GM12872 (cell line): ENCODE measurements around the gene STX10.

ENCODE experiments used
- TF ChIP-seq, protein P1 (sequence below): IDR thresholded peaks from 3 replicates; pipeline ENCODE4 v1.5.1; 2011; ENCODE audit warnings: low read depth, mild to moderate bottlenecking, low read length, moderate library complexity; ENCODE audit not compliant: insufficient read depth

STX10 gene

DNA sequence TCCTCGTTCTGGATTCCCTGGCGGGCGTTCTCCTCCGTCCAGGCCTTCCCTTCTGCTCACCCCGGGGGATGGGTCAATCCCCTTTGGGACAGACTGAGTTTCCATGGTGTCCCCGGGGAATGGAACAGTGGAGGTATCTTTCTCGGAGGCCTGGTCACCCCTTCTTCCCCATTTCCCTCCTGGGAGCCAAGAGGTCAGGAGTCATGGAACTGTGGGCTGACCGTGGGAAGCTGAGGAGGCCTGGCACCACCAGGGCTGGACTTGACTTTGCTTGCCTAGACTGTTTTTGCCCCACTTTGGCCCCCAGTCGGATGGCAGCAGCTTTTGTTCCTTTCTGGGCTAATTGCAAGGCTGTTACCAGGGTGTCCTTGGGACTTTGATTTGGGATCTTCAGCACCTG lies 30.1 kb downstream of the STX10 start:
- TF ChIP-seq, protein P1, sequence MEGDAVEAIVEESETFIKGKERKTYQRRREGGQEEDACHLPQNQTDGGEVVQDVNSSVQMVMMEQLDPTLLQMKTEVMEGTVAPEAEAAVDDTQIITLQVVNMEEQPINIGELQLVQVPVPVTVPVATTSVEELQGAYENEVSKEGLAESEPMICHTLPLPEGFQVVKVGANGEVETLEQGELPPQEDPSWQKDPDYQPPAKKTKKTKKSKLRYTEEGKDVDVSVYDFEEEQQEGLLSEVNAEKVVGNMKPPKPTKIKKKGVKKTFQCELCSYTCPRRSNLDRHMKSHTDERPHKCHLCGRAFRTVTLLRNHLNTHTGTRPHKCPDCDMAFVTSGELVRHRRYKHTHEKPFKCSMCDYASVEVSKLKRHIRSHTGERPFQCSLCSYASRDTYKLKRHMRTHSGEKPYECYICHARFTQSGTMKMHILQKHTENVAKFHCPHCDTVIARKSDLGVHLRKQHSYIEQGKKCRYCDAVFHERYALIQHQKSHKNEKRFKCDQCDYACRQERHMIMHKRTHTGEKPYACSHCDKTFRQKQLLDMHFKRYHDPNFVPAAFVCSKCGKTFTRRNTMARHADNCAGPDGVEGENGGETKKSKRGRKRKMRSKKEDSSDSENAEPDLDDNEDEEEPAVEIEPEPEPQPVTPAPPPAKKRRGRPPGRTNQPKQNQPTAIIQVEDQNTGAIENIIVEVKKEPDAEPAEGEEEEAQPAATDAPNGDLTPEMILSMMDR: no peak

- TF ChIP-seq, protein P1: no peak
Observed at GRCh38 chr19:13119627-13120026, 30.5 kb downstream of the STX10 start.

DNA sequence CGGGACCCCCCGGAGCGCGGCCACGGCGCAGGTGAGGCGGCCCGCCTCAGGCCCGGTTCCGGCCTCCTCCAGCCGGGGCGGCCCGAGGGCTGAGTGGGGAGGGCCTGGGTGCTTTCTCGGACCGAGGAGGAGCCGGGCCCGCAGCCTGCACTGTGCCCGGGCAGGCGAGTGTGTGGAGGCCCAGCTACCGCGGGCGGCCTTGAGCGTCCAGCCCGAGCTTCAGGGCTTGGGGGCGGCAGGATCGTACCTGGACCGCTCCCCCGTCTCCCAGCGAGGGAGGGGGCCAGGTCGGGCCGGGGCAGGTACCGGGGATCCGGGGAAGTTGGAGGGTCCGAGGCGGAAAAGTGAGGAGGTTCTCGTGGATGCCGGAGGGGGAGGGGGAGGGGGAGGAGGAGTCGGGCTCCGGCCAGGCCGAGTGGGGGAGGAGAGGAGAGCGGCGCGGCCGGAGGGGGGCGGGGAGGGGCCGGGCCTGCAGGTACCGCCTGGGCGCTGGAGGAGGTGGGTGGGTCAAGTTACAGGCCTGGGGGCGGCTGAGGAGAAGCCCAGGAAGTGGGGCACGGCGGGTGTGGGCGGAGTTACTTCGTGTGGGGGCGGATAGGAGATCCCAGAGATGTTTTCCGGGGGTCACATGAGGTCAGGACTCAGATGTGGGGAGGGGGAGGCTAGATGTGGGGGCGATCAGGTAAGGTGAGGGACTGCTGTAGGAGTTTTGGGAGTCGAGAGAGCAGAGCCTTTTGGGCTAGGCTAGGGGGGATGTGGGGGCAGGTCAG lies 31.6 kb downstream of the STX10 start:
- TF ChIP-seq, protein P1: no peak

GRCh38 chr19:13117772-13118423 lies 32.3 kb downstream of the STX10 start, which contains the start of gene NACC1:
NACC1 (plus strand) TSS chr19:13118264; CDS start chr19:13135208, 16,944 bp downstream.
- TF ChIP-seq, protein P1: no peak

- TF ChIP-seq, protein P1: no peak
Observed at GRCh38 chr19:13117176-13117771, 32.9 kb downstream of the STX10 start.

DNA sequence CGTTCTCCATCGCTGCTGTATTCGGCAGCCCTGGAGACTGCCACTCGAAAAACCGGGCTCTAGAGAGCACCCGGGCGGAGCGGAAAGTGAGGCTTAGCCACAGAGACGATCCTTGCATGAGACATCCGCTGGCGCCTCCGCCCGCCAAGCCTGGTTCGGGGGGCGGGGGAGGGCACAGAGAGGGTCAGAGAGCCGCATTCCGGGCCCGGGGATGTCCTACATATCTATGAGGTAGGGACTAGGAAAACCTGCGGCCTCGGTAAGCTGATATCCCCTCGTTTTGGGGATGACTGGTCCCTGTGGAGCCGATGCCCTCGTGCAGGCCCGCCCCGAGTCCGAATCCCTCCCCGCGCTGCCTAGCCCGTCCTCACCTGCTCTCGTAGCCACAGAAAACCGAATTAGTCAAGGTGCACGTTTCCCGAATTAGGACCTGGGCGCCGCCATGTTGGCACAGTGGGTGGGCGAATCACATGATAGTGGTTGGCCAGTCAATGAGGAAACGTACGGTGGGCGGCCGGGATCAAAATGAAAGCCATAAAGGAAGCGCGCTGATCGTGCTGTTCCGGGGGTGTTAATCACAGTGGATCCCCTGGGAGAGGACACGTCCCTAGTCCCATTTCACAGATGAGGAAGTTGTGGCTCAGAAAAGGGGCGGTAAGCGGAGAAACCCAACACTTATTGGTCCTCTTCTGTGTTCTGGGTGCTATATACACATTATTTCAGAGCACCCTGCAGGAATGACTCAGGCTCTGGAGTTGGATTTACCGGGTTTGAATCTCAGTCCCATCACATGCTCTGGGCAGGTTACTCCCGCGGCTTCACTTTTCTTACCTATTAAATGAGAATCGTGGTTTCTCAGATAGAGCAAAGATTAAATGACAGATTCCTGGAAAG lies 33.6 kb downstream of the STX10 start, which contains the start of gene TRMT1:
Gene TRMT1 (minus strand): TSS at position 459 of the 894 bp plus-strand sequence. CDS start 341 bp downstream, at position 118.
- TF ChIP-seq, protein P1: no peak
